UCSD-AML1 (cell line): ENCODE measurements around the gene RSAD1.

ENCODE experiments used
- DNase-seq: peaks from one replicate; lab custom pipeline; 2025; ENCODE audit not compliant: unreplicated experiment; lab: John Stamatoyannopoulos, UW

Gene RSAD1

GRCh38 chr17:50478391-50479381 lies at the start of gene RSAD1:
Gene RSAD1, plus strand, starts transcription at chr17:50478860. Its CDS starts 25 bp downstream, at chr17:50478885.
- peak; percentile 95 for DNase-seq

DNA sequence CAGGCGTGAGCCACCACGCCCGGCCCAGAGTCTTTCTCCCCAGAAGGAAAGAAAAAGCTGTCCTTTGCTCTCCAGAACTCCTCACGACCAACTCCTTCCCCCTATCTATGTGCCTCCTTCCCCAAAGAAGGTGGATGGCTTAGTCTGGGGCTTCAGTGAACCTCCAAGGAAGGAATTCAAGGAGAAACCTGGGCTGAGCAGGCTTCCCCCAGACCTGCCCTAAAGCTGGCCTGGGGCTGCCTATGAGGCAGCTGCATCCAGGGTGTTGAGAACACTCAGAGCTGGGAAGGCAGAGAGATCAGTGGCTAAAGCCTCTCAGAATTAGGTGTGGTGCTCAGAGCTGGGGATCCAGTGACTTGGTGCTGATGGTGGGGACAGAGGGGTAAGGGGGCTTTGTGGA lies 48.9 kb upstream of the RSAD1 start:
- DNase-seq = no peak

- no peak for DNase-seq
Measured at GRCh38 chr17:50430821-50431618, 47.6 kb upstream of the RSAD1 start.

DNA sequence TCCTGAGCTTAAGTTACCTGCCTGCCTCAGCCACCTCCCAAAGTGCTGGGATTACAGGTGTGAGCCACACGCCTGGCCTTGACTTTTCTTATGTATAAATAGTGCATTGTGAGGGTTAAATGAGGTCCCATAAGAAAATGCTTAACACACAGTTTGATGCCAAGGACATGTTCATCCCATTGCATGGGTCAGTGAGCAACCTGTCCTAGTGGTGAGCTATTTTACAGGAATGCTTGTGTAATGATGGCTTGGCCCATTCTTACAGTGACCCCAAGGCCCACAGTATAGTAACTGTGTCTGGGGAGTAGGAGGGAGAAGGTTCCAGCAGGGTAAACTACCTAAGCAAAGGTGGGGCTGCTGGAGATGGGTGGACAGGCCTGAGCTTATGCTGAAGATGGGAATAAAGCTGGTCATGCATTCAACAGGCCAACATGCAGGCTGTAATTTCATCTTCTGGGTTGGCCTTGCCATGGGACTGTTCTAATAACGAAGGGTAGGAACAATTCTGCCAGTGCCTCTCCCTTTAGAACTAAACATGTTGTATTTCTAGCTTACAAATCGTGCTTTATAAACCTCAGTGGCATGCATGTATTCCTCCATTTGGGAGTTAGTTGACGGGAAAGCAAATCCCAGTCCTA lies 46.4 kb upstream of the RSAD1 start:
- no peak for DNase-seq

DNA sequence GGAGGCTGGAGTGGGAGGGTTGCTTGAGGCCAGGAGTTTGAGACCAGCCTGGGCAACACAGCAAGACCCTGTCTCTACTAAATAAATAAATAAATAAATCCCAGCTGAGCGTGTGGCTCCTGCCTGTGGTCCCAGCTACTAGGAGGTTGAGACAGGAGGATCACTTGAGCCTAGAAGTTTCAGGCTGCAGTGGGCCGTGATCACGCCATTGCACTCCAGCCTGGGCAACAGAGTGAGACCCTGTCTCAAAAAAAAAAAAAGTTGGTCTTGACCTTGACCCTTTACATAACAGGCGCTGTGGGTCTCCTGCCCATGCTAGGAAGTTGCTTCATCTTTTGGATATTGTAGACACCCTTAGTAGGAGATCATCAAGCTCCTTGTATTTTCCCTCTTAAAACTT lies 41.3 kb upstream of the RSAD1 start:
- no peak for DNase-seq

- no peak for DNase-seq
Measured at GRCh38 chr17:50439008-50439407, 39.7 kb upstream of the RSAD1 start.

- DNase-seq = no peak
Measured at GRCh38 chr17:50440172-50440837, 38.4 kb upstream of the RSAD1 start.

DNA sequence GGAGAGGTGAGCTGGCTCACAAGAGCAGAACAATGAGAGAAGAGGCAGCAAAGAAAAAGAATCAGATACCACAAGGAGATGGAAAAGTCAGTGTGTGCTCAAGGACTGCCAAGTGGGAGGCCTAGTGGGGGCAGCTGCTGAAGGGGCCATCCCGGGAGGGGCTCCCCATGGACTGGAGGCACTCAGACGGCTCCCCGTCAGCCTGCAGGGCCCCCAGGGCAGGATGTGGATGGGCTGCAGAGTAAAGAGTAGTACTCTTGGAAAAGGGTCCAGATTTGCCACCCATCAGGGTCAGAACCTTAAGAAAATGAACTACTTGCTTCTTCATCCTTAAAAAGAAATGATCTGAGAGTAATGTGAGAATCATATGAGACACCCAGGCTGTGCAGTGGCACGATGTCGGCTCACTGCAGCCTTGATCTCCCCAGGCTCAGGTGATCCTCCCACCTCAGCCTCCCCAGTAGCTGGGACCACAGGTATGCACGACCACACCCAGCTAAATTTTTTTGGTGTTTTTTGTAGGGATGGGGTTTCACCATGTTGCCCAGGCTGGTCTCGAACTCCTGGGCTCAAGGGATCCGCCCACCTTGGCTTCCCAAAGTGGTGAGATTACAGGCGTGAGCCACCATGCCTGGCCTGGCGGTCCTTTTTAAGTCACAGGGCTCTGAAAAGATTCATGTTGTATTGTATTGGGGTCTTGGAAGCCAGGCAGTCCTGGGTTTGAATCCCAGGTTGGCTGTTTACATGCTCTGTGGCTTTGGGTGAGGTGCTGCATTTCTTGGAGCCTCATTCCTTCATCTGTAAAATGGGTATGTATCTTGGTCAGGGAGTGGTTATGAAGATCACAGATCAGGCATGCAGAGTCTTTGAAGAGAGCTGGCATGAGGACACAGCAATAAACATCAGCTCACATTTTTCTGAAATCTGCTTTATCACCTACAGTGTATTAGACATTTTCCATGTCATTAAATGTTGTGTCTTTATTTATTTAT lies 37.5 kb upstream of the RSAD1 start:
- DNase-seq = no peak

DNA sequence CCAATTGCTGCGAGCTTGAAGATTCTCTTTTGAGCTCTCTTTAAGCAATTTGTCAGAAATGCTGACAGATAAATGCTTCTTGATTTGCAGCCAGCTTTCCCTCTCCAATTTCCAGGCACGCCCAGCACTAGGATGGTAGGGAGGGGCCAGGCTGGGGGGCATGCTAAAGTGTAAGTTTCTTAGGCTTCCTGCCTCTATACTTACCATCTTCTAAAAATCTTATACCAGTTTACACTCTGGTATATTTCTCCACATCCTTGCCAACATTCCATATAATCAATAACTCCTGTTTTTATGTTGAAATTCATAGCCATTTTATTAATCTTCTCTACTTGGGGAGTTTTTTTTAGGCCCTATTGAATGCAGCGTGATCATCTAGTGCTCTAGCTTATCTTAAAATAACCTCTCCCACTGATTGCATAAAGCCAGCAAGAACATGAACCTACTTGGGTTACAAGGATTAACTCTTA lies 35.1 kb upstream of the RSAD1 start:
- no peak for DNase-seq

GRCh38 chr17:50444841-50445715 lies 33.6 kb upstream of the RSAD1 start:
- no peak for DNase-seq

DNA sequence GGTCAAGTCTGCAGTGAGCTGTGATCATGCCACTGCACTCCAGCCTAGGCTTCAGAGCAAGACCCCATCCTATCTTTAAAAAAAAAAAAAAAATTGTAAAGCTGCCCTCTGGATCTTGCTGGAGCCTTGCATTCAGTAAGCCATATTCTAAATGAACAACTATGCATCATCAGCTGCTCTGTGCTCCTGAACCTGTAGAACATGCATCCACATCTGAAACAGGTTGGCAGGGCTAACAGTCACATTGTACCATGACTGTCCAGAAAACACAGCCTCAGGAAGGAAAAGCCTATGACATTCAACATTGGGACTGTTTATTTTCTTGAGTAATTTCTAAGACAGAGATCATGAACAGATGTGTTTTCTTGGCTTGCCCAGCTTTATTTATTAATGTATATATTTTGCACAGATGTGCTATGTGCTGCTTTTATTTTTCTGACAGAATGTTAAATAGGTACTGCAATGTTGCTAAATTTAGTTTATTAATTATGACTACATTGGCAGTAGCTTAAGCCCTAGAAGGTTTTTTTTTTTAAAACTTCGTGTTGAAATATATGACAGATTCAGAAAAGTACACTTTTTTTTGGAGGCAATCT lies 32.8 kb upstream of the RSAD1 start:
- DNase-seq = no peak

DNA sequence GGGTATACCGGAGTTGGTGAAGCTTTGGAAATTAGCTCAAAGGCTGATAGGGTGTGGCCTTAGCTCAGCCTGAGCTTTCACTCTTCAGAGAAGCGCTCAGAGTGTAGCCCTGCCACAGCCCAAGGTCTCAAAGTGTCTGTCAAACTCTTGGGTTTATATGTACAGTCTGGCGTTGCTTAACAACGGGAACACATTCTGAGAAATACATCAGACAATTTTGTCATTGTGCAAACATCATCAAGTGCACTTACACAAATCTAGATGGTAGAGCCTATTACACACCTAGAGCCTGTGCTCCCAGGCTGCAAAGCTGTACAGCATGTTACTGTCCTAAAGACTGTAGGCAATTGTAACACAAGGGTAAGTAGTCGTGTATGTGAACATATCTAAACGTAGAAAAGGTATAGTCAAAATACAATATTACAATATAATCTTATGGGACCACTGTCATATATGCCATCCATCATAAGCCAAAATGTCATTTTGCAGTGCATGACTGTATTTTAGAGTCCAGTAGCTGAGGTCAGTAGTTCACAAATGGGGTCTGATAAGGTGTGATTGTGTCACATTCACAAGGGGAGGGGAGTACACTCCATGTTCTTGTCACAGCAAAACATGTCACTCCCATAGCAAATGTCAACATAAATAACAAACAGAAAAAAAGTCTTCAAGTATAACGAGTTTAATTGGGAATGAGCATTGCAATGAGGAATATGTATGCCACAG lies 30.6 kb upstream of the RSAD1 start:
- DNase-seq = no peak

GRCh38 chr17:50448643-50449042 lies 30.0 kb upstream of the RSAD1 start:
- DNase-seq = no peak

DNA sequence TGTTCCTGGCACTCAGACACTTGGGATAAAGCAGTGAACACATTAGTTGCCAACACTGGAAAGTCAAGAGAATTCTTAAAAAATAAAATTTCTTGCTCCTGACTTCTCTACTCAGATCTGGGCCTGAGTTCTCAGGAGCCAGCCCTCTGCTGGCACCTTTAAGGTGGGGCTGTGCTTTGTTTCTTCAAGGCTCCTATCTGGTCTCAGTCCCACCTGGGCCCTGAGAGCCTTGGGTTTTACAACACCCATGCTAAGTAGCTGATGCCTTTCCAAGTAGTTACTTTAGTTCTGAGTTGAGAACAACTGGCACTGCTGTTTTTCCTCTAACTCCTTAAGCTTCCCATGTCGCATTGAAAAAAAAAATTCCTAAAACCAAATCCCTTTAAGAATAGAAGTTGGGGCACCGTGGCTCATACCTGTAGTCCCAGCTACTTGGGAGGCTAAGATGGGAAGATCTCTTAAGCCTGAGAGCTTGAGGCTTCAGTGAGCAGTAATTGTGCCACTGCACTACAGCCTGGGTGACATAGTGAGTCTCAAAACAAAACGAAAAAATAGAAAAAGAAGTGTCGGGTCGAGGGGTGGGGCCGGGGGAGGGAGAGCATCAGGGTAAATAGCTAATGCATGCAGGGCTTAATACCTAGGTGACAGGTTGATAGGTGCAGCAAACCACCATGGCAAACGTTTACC lies 26.6 kb upstream of the RSAD1 start:
- no peak for DNase-seq

DNA sequence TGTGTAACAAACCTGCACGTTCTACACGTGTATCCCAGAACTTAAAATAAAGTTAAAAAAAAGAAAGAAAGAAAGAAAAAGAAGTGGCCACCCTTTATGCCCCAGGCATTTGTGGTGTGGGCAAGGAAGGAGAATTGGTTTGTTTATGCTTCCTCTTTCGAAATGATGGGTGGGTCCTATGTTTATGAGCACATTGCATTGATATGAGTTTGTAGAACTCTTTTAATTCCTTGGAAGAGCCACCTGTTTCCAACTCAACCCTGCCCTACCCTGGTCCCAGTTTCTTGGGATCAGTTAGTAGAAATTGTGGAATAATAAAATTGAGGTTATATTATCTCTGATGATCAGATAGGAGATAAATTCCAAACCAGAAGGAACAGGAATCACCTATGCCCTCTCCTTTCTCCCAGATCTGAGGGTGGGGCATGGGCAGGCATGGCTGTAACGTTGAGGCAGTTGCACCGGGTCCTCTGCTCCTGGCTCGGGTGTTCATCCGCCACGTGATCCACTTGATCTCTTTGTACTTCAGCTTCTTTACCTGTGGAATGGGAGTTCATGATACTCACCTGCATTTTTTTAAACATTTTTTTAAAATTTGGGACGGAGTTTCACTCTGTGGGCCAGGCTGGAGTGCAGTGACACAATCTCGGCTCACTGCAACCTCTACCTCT lies 25.9 kb upstream of the RSAD1 start:
- no peak for DNase-seq

GRCh38 chr17:50453901-50454300 lies 24.8 kb upstream of the RSAD1 start:
- DNase-seq = no peak
